ENCODE results near the gene IGLL1. TPM values are rescaled to one million over a fixed set of nuclear protein-coding genes. Genes with fewer than 3 reads are reported as not detected.

IGLL1 gene
- total RNA-seq, 1 experiment from 2014 or later: not detected

- Histone ChIP-seq H3K4me3 (ENCODE audit: low read depth in 2 of 2, low read length in 2 of 2) (no peak overlapping the region), H3K4me1 (ENCODE audit: control insufficient read depth, insufficient read depth, low read length) (peaks cover 7% of the 10 kb centered on the region; the same call in 1 of the 2 replicates), H3K36me3 (ENCODE audit: control insufficient read depth, insufficient read depth, low read length) (no peaks in the 10 kb centered on the region), H3K9me3 (ENCODE audit: control insufficient read depth, insufficient read depth, low read depth, low read length) (no peaks in the 10 kb centered on the region), H3K27ac (ENCODE audit: low read length) (no peak overlapping the region), H3K27me3 (ENCODE audit: control insufficient read depth, insufficient read depth, low read length) (no peaks in the 10 kb centered on the region)
- TF ChIP-seq POLR2AphosphoS5 (IDR thresholded peaks at IDR 0.05; ENCODE audit: low read depth, low read length): no peak
- no peak for TF ChIP-seq SIN3A (IDR thresholded peaks at IDR 0.05; ENCODE audit: borderline replicate concordance, insufficient read depth, low read depth, low read length)
- no peak for TF ChIP-seq TCF7L2 (IDR thresholded peaks at IDR 0.05; ENCODE audit: low read depth, low read length)
- no peak for TF ChIP-seq REST (IDR thresholded peaks at IDR 0.05; ENCODE audit: insufficient read depth in 1 of 2, low read depth in 2 of 2, low read length in 1 of 2)
- TF ChIP-seq CTCF (IDR thresholded peaks at IDR 0.05): no peak
- ATAC-seq (no peak), DNase-seq (ENCODE audit: low read depth, low spot score) (no peak)
- no TSS peak for BruUV-seq (replicated peaks)
- ChIA-PET POLR2A (no interaction called here), CTCF (no interaction called here)
- intact Hi-C loops (cut with micrococcal nuclease; ENCODE audit: unreplicated experiment) (loop anchor here (10.0 kb wide), 1 partner anchor 133 kb away; no protein-coding TSS in a partner anchor), in situ Hi-C loops (cut with HindIII; ENCODE audit: low pct_unique_long_range_greater_than_20kb, low sequenced_read_pairs) (no loop called here)
Measured at GRCh38 chr22:23537416-23537815, 42.7 kb downstream of the IGLL1 start.

GRCh38 chr22:23536821-23537345 lies 43.2 kb downstream of the IGLL1 start:
- CTCF ChIA-PET: no interaction called here

More at GRCh38 chr22:23536821-23537345, 43.2 kb downstream of the IGLL1 start:
- Histone ChIP-seq H3K9me3 (ENCODE audit: control insufficient read depth, insufficient read depth, low read depth, low read length) (no peaks in the 10 kb centered on the region), H3K4me3 (ENCODE audit: low read depth in 2 of 2, low read length in 2 of 2) (no peak overlapping the region), H3K4me1 (ENCODE audit: control insufficient read depth, insufficient read depth, low read length) (peaks cover 7% of the 10 kb centered on the region; the same call in 1 of the 2 replicates), H3K27me3 (ENCODE audit: control insufficient read depth, insufficient read depth, low read length) (no peaks in the 10 kb centered on the region), H3K36me3 (ENCODE audit: control insufficient read depth, insufficient read depth, low read length) (no peaks in the 10 kb centered on the region), H3K27ac (ENCODE audit: low read length) (no peak overlapping the region)
- TF ChIP-seq TCF7L2 (IDR thresholded peaks at IDR 0.05; ENCODE audit: low read depth, low read length): no peak
- no peak for TF ChIP-seq REST (IDR thresholded peaks at IDR 0.05; ENCODE audit: insufficient read depth in 1 of 2, low read depth in 2 of 2, low read length in 1 of 2)
- no peak for TF ChIP-seq POLR2AphosphoS5 (IDR thresholded peaks at IDR 0.05; ENCODE audit: low read depth, low read length)
- TF ChIP-seq CTCF (IDR thresholded peaks at IDR 0.05): no peak
- no peak for TF ChIP-seq SIN3A (IDR thresholded peaks at IDR 0.05; ENCODE audit: borderline replicate concordance, insufficient read depth, low read depth, low read length)
- in situ Hi-C loops (cut with HindIII; ENCODE audit: low pct_unique_long_range_greater_than_20kb, low sequenced_read_pairs) (no loop called here), intact Hi-C loops (cut with micrococcal nuclease; ENCODE audit: unreplicated experiment) (loop anchor here (10.0 kb wide), 1 partner anchor 132 kb away; no protein-coding TSS in a partner anchor)
- POLR2A ChIA-PET: no interaction called here
- DNase-seq (ENCODE audit: low read depth, low spot score) (no peak), ATAC-seq (no peak)
- no TSS peak for BruUV-seq (replicated peaks)

Measured in Panc1 (cell line).